H1 (cell line): ENCODE measurements around the gene EMID1. TPM values are rescaled to one million over a fixed set of nuclear protein-coding genes. Genes with fewer than 3 reads are reported as not detected.

Experiments used
- CTCF ChIA-PET: fragments of 300-600 bp; sonication (Branson Sonifier 250); formaldehyde crosslinking; loops from one replicate; lab custom pipeline; 2021; ENCODE audit not compliant: partially characterized antibody; lab: Charles Lee
- POLR2A ChIA-PET: fragments of 300-600 bp; sonication (Branson Sonifier 250); formaldehyde crosslinking; loops from one replicate; lab custom pipeline; 2021; ENCODE audit warnings: inconsistent platforms; ENCODE audit not compliant: partially characterized antibody; lab: Charles Lee
- DNase-seq, 2 experiments: peaks; one replicate each; pipeline versions ENCODE4 v3.0.0 to v3.0.0-alpha.2; 2010 to 2022; ENCODE audit warnings: low spot score in 2 of 2, low read depth in 1 of 2, mixed read lengths in 1 of 2
- FAIRE-seq: peaks from 2 replicates; lab custom pipeline; 2011; peaks lifted over from hg19 to GRCh38; lab: Jason Lieb, UNC
- H2AFZ ChIP-seq: 2 replicates; pipeline ENCODE4 v1.8.1; 2012; ENCODE audit warnings: low read length, inconsistent platforms
- H2AK5ac ChIP-seq: 2 replicates; pipeline ENCODE4 v1.6.1; 2013; ENCODE audit warnings: low read depth, low read length
- H2BK120ac ChIP-seq: replicated peaks from 2 replicates; pipeline ENCODE3; 2013; ENCODE audit warnings: low read depth, low read length, inconsistent platforms
- H2BK12ac ChIP-seq: 2 replicates; pipeline ENCODE4 v1.6.1; 2013; ENCODE audit warnings: low read depth, low read length
- H2BK15ac ChIP-seq: 2 replicates; pipeline ENCODE4 v1.6.1; 2013; ENCODE audit warnings: low read length
- H2BK20ac ChIP-seq: 2 replicates; pipeline ENCODE4 v1.6.1; 2013; ENCODE audit warnings: low read length
- H2BK5ac ChIP-seq: 2 replicates; pipeline ENCODE4 v1.6.1; 2013; ENCODE audit warnings: low read depth, low read length
- H3K14ac ChIP-seq: 2 replicates; pipeline ENCODE4 v1.6.1; 2013; ENCODE audit warnings: inconsistent platforms; ENCODE audit not compliant: insufficient read length
- H3K18ac ChIP-seq: 2 replicates; pipeline ENCODE4 v1.6.1; 2013; ENCODE audit warnings: low read length; ENCODE audit errors: extremely low read depth
- H3K23ac ChIP-seq: 2 replicates; pipeline ENCODE4 v1.6.1; 2013; ENCODE audit warnings: inconsistent platforms; ENCODE audit not compliant: insufficient read length
- H3K23me2 ChIP-seq: 2 replicates; pipeline ENCODE4 v1.6.1; 2013; ENCODE audit warnings: low read depth, low read length
- H3K27ac ChIP-seq: 2 replicates; pipeline ENCODE4 v1.6.1; 2011; ENCODE audit warnings: low read depth, low read length, inconsistent platforms
- H3K27me3 ChIP-seq, 4 experiments: replicated peaks in 1 of 4; 1 replicate in 1 of 4; 2 replicates in 3 of 4; pipeline versions ENCODE4 v1.6.1 to v1.8.1; 2011 to 2013; ENCODE audit warnings: low read length in 3 of 4, mild to moderate bottlenecking in 3 of 4, inconsistent platforms in 2 of 4, mixed read lengths in 2 of 4, moderate library complexity in 1 of 4; ENCODE audit not compliant: control insufficient read depth in 3 of 4, insufficient read depth in 3 of 4; ENCODE audit errors: extremely low read depth in 1 of 4
- H3K36me3 ChIP-seq, 4 experiments: 2 replicates each; pipeline versions ENCODE4 v1.6.1 to v1.8.1; 2011 to 2013; ENCODE audit warnings: mild to moderate bottlenecking in 4 of 4, low read length in 3 of 4, moderate library complexity in 2 of 4, control low read depth in 1 of 4, inconsistent platforms in 1 of 4; ENCODE audit not compliant: insufficient read depth in 4 of 4, control insufficient read depth in 2 of 4
- H3K4ac ChIP-seq: replicated peaks from 2 replicates; pipeline ENCODE3; 2013; ENCODE audit warnings: low read length, low read depth, mixed read lengths, inconsistent platforms; ENCODE audit not compliant: insufficient read length
- H3K4me1 ChIP-seq, 4 experiments: replicated peaks in 1 of 4; 1 replicate in 1 of 4; 2 replicates in 3 of 4; pipeline versions ENCODE4 v1.6.1 to v1.8.1; 2011 to 2013; ENCODE audit warnings: low read length in 3 of 4, inconsistent platforms in 2 of 4, mixed read lengths in 1 of 4; ENCODE audit not compliant: insufficient read depth in 4 of 4, control insufficient read depth in 3 of 4
- H3K4me2 ChIP-seq, 2 experiments: 2 replicates each; pipeline versions ENCODE4 v1.6.1 to v1.8.1; 2011 to 2013; ENCODE audit warnings: low read depth in 2 of 2, low read length in 2 of 2, control low read depth in 1 of 2, inconsistent platforms in 1 of 2, mild to moderate bottlenecking in 1 of 2; ENCODE audit not compliant: insufficient read depth in 1 of 2
- H3K4me3 ChIP-seq, 4 experiments: fragments of 200-600, 300-600 bp in 1 of 4; sonication (generic), shearing (Covaris generic), sonication (Bioruptor Twin) in 1 of 4; 2 replicates each; pipeline versions ENCODE4 v1.5.1 to v1.8.1; 2011 to 2016; ENCODE audit warnings: low read length in 4 of 4, low read depth in 3 of 4, control low read depth in 2 of 4, inconsistent platforms in 2 of 4, mild to moderate bottlenecking in 2 of 4, mixed read lengths in 1 of 4, moderate library complexity in 1 of 4; ENCODE audit not compliant: insufficient read depth in 2 of 4; ENCODE audit errors: extremely low read depth in 1 of 4
- H3K56ac ChIP-seq: replicated peaks from 2 replicates; pipeline ENCODE3; 2013; ENCODE audit warnings: low read depth, mild to moderate bottlenecking, mixed read lengths, low read length, inconsistent platforms; ENCODE audit not compliant: insufficient read length
- H3K79me1 ChIP-seq: 2 replicates; pipeline ENCODE4 v1.6.1; 2013; ENCODE audit warnings: low read depth, low read length, control low read depth
- H3K79me2 ChIP-seq, 2 experiments: 2 replicates each; pipeline versions ENCODE4 v1.6.1 to v1.8.1; 2012 to 2013; ENCODE audit warnings: low read length in 2 of 2, mild to moderate bottlenecking in 2 of 2, inconsistent platforms in 1 of 2; ENCODE audit not compliant: insufficient read depth in 2 of 2, control insufficient read depth in 1 of 2
- H3K9ac ChIP-seq, 4 experiments: replicated peaks in 1 of 4; 1 replicate in 1 of 4; 2 replicates in 3 of 4; pipeline versions ENCODE4 v1.6.1 to v1.8.1; 2011 to 2013; ENCODE audit warnings: low read depth in 3 of 4, low read length in 3 of 4, control low read depth in 2 of 4, mild to moderate bottlenecking in 2 of 4, moderate library complexity in 2 of 4, inconsistent platforms in 1 of 4; ENCODE audit errors: extremely low read depth in 1 of 4
- H3K9me3 ChIP-seq, 2 experiments: 2 replicates each; pipeline versions ENCODE4 v1.6.1 to v1.8.1; 2012 to 2013; ENCODE audit warnings: mild to moderate bottlenecking in 2 of 2, moderate library complexity in 2 of 2, control low read depth in 1 of 2, inconsistent platforms in 1 of 2, low read depth in 1 of 2, low read length in 1 of 2, mixed read lengths in 1 of 2; ENCODE audit not compliant: insufficient read depth in 2 of 2
- H4K20me1 ChIP-seq, 2 experiments: replicated peaks in 1 of 2; 2 replicates each; pipeline versions ENCODE3 to v1.8.1; 2011 to 2013; ENCODE audit warnings: inconsistent platforms in 2 of 2, low read length in 2 of 2, mild to moderate bottlenecking in 1 of 2; ENCODE audit not compliant: insufficient read depth in 2 of 2, control insufficient read depth in 1 of 2
- H4K5ac ChIP-seq: 2 replicates; pipeline ENCODE4 v1.6.1; 2013; ENCODE audit warnings: low read length, low read depth, mixed read lengths, inconsistent platforms; ENCODE audit not compliant: insufficient read length
- H4K8ac ChIP-seq: 2 replicates; pipeline ENCODE4 v1.8.0; 2013; ENCODE audit warnings: mild to moderate bottlenecking, moderate library complexity, low read length, inconsistent platforms; ENCODE audit not compliant: insufficient read depth; ENCODE audit errors: extremely low read depth
- H4K91ac ChIP-seq: replicated peaks from 2 replicates; pipeline ENCODE3; 2013; ENCODE audit warnings: low read length, mixed read lengths, inconsistent platforms; ENCODE audit not compliant: insufficient read length
- CBX5 ChIP-seq: fragments of 300-800, 300-1000 bp; sonication (generic); IDR thresholded peaks from 2 replicates; pipeline ENCODE4 v1.7.1; 2016; ENCODE audit warnings: antibody characterized with exemption, low read length, low read depth
- CEBPB ChIP-seq: IDR thresholded peaks from 2 replicates; pipeline ENCODE4 v1.6.1; 2012; ENCODE audit warnings: low read depth, low read length
- EP300 ChIP-seq, 2 experiments: IDR thresholded peaks; 1 replicate in 1 of 2; 2 replicates in 1 of 2; pipeline ENCODE4 v1.6.1; 2011 to 2012; ENCODE audit warnings: low read depth in 2 of 2, low read length in 2 of 2, mild to moderate bottlenecking in 2 of 2, borderline replicate concordance in 1 of 2, inconsistent platforms in 1 of 2, moderate library complexity in 1 of 2
- NRF1 ChIP-seq: IDR thresholded peaks from 2 replicates; pipeline ENCODE4 v1.6.1; 2011; ENCODE audit warnings: mild to moderate bottlenecking, low read depth, low read length, improper control_type of control experiment
- RAD21 ChIP-seq, 2 experiments: IDR thresholded peaks in 1 of 2; conservative IDR thresholded peaks in 1 of 2; 2 replicates each; pipeline ENCODE4 v1.6.1; 2011; ENCODE audit warnings: low read depth in 2 of 2, low read length in 2 of 2, improper control_type of control experiment in 1 of 2, inconsistent platforms in 1 of 2, mild to moderate bottlenecking in 1 of 2, moderate library complexity in 1 of 2
- RBBP5 ChIP-seq: IDR thresholded peaks from 2 replicates; pipeline ENCODE4 v1.7.1; 2012; ENCODE audit warnings: low read depth, mild to moderate bottlenecking, inconsistent platforms, low read length, moderate library complexity, borderline replicate concordance
- SRF ChIP-seq: IDR thresholded peaks from 2 replicates; pipeline ENCODE4 v1.6.1; 2011; ENCODE audit warnings: mild to moderate bottlenecking, low read depth, low read length, moderate library complexity
- TEAD4 ChIP-seq: IDR thresholded peaks from 2 replicates; pipeline ENCODE4 v1.6.1; 2012; ENCODE audit warnings: low read depth, low read length, inconsistent platforms, mixed read lengths
- WGBS, 2 experiments: shearing (Covaris generic) in 1 of 2; methylation state at CpG; one replicate each; pipeline versions ENCODE4 v1.1.6 to v1.1.7; 2013 to 2015; ENCODE audit warnings: low lambda C conversion rate in 2 of 2, mixed read lengths in 2 of 2, inconsistent platforms in 1 of 2, low coverage in 1 of 2, missing lambda C conversion rate in 1 of 2; ENCODE audit not compliant: insufficient replicate concordance in 2 of 2, insufficient coverage in 1 of 2, insufficient read length in 1 of 2; ENCODE audit errors: extremely low coverage in 1 of 2, missing lambda C conversion rate in 1 of 2; 5-methylcytosine and 5-hydroxymethylcytosine counted together
- polyA plus RNA-seq, 7 experiments: library from polyadenylated mRNA; depleted of rRNA in 3 of 7; stranded (reverse) in 5 of 7; unstranded in 2 of 7; fragments of >200 nt in 5 of 7; fragments of 200-250 nt in 2 of 7; gene quantifications; 1 replicate in 5 of 7; 2 replicates in 1 of 7; 4 replicates in 1 of 7; pipeline versions ENCODE4 v1.2.1 to v1.2.3, GENCODE V29; 2011 to 2013; ENCODE audit warnings: missing spikeins in 2 of 7, mixed read lengths in 2 of 7
- total RNA-seq: library from RNA; stranded (reverse); fragmentation: NEBNext Ultra II Directional; extraction: Animal tissue kit (Norgen Biotek cat#: 25700); gene quantifications from 2 replicates; pipeline ENCODE4 v1.2.1, GENCODE V29; 2021
- TF ChIP-seq, protein P1 (sequence below), 3 experiments: IDR thresholded peaks; 1 replicate in 2 of 3; 2 replicates in 1 of 3; pipeline versions ENCODE4 v1.5.1 to v1.6.1; 2011; ENCODE audit warnings: low read length in 3 of 3, mild to moderate bottlenecking in 3 of 3, inconsistent platforms in 2 of 3, low read depth in 1 of 3, moderate library complexity in 1 of 3; ENCODE audit not compliant: insufficient read depth in 1 of 3; ENCODE audit errors: control extremely low read depth in 1 of 3

EMID1 gene
- total and polyA plus RNA-seq, 2 of the 8 experiments (the other 6 are each of a cell fraction or from before 2014, with no cell fraction given): 3.9 to 7.4 TPM

DNA sequence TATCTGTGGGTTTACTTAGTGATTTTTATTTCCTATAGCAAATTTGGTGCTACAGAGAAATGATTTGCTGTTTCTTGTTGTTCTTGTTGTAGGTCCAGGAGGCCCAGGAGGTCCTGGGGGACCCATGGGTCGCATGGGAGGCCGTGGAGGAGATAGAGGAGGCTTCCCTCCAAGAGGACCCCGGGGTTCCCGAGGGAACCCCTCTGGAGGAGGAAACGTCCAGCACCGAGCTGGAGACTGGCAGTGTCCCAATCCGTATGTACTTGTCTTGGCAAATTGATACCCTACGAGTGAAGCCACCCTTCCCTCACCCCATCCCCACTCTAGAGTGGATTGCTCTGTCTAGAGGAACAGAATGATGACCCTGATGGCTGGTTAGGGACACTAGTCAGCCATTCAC is 92.9 kb downstream of the EMID1 start:
- no peak overlapping the region for H3K4me3 ChIP-seq
- no peak overlapping the region for H3K27ac ChIP-seq
- CTCF ChIA-PET: interaction anchor here (0.8 to 1.5 kb wide), 5 partner anchors 14 to 60 kb away, joined by 3 to 4 read pairs (median 3); no protein-coding TSS in a partner anchor
- no peak overlapping the region for H4K8ac ChIP-seq
- no peak overlapping the region for H2BK12ac ChIP-seq
- 89% methylated on average over 8 of the region's 8 CpGs; no CpG with 5 or more reads in 1 of the 2 experiments for WGBS, 2 experiments
- no peak overlapping the region for H3K4me2 ChIP-seq
- H3K9ac ChIP-seq: no peak overlapping the region
- H3K14ac ChIP-seq: no peak overlapping the region
- H3K4me1 ChIP-seq: no peaks in the 10 kb centered on the region
- peaks cover 51 to 72% (median 60%) of the 10 kb centered on the region in 4 experiments for H3K36me3 ChIP-seq
- H3K56ac ChIP-seq: no peak overlapping the region
- no peaks in the 10 kb centered on the region; the same call in 1 of the 2 replicates for H3K79me1 ChIP-seq
- H2AFZ ChIP-seq: no peak overlapping the region
- 0 out of 2 replicates have a peak overlapping the region, but pooled peaks have one; percentile 52 for H2BK5ac ChIP-seq
- no peaks in the 10 kb centered on the region for H3K27me3 ChIP-seq
- H3K18ac ChIP-seq: no peak overlapping the region
- no peak overlapping the region for H2BK15ac ChIP-seq
- H4K5ac ChIP-seq: no peak overlapping the region
- POLR2A ChIA-PET: interaction anchor here (1.0 to 9.1 kb wide), 7 partner anchors 6 to 28 kb away, joined by 5 to 147 read pairs (median 17); partner anchors contain the start of genes EWSR1 and RHBDD3
- H2BK120ac ChIP-seq: no peak overlapping the region
- H3K23me2 ChIP-seq: no peaks in the 10 kb centered on the region
- DNase-seq (no peak), FAIRE-seq (no peak)
- H4K91ac ChIP-seq: no peak overlapping the region
- no peaks in the 10 kb centered on the region for H3K9me3 ChIP-seq
- H4K20me1 ChIP-seq: peaks cover 10 to 17% of the 10 kb centered on the region in 2 experiments
- H2BK20ac ChIP-seq: no peak overlapping the region
- H3K4ac ChIP-seq: no peak overlapping the region
- no peak overlapping the region for H3K23ac ChIP-seq
- H3K79me2 ChIP-seq: no peaks in the 10 kb centered on the region
- TF ChIP-seq RBBP5 (no peak), RAD21 (IDR thresholded peaks at IDR 0.05 in 1 of 2, conservative IDR thresholded peaks at IDR 0.05 in 1 of 2; ENCODE audit: low read depth in 2 of 2, low read length in 2 of 2) (no peak), CEBPB (no peak), CBX5 (no peak), NRF1 (no peak), TEAD4 (no peak), SRF (no peak), EP300 (IDR thresholded peaks at IDR 0.05; ENCODE audit: borderline replicate concordance in 1 of 2, low read depth in 2 of 2, low read length in 2 of 2) (no peak)
- TF ChIP-seq, protein P1, sequence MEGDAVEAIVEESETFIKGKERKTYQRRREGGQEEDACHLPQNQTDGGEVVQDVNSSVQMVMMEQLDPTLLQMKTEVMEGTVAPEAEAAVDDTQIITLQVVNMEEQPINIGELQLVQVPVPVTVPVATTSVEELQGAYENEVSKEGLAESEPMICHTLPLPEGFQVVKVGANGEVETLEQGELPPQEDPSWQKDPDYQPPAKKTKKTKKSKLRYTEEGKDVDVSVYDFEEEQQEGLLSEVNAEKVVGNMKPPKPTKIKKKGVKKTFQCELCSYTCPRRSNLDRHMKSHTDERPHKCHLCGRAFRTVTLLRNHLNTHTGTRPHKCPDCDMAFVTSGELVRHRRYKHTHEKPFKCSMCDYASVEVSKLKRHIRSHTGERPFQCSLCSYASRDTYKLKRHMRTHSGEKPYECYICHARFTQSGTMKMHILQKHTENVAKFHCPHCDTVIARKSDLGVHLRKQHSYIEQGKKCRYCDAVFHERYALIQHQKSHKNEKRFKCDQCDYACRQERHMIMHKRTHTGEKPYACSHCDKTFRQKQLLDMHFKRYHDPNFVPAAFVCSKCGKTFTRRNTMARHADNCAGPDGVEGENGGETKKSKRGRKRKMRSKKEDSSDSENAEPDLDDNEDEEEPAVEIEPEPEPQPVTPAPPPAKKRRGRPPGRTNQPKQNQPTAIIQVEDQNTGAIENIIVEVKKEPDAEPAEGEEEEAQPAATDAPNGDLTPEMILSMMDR (IDR thresholded peaks at IDR 0.05; ENCODE audit: control extremely low read depth in 1 of 3, insufficient read depth in 1 of 3, low read depth in 1 of 3, low read length in 3 of 3): no peak
- no peak overlapping the region for H2AK5ac ChIP-seq
